ENCODE results near the gene TXNDC11.

TXNDC11 gene

GRCh38 chr16:11719171-11719570 is 23.5 kb downstream of the TXNDC11 start:
- no peak for DNase-seq (ENCODE audit: low spot score)

DNA sequence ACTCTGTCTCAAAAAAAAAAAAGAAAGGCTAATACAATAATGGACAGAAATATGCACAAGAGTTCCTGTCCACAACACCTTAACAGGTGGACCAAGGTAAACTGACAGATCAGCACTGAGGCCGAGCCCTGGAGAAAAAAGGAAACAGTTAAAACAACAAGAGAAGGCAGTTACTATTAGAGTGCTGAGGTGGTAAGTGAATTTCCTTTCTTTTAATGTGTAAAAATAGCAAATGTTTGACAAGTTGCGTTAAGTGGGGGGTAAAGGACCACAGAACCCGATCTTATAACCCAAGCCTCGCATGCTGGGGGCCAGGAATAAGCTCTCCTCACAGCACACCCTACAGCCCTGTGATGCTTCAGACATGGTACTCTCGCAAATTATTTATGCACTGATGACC is 24.8 kb downstream of the TXNDC11 start:
- DNase-seq (ENCODE audit: low spot score), result no peak

DNA sequence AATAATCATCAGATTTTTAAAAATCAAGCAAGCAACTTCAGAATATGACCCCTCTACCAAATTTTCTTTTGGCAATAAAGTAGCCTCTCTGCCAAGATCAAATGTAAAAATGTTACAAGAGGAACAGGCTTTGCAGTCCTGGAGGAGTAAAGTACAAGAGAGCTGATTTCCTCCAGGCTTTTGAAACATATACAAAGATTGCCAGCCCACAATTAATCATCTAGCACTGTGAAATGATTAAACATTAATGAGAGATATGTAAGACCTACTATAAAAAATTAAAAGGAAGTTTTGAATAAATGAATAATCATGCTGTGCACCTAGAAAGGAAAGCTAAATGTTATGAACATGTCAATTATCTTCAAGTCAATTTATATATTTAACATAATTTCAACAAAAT is 26.3 kb downstream of the TXNDC11 start:
- DNase-seq (ENCODE audit: low spot score), result no peak

DNA sequence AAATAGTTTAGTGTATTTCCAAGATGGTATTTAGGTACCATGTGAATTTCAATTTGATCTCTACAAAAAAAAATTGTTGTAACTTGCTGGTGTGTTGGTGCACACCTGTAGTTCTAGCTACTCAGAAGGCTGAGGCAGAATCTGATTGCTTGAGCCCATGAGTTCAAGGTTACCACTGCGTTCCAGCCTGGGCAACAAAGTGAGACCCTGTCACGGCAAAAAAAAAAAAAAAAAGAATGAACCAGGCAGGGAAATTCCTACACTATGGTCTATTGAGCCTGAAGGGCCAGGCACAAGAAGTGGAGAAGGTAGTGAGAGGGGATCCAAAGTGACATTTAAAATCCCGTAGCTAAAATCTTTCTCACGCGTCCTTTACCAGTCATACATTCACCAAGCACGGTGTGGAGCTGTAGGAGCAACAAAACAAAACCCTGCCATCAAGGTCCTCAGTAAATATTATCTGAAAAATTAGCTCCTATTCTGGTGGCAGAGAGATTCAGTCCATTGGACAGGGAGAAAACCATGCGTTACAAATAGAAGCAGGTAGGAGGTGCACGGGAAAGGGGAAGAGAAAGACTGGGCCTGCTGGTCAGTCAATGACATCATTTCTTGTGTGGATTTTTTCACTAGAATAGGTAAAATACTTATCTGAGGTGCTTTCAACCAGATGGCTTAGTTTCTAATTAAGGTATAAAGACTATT is 27.3 kb downstream of the TXNDC11 start:
- DNase-seq (ENCODE audit: low spot score), result no peak

DNA sequence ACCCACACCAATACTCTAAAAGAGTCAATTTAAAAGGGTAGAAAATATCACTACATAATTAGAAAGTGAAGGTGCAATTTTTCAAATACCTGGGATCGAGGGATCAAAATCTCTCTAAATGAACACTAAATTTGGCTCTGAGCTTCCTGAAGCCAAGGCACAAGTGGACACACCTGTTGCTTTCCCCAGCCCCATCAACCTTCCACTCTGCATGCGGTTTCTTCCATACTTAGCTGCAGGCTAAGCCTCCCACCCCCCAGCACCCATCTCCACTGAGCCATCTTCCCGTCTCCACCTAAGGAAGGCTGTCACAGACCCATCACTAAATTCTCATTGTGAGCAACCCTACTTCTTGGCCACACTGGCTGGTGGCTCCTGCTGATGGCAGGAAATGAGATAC is 30.5 kb downstream of the TXNDC11 start:
- no peak for DNase-seq (ENCODE audit: low spot score)

- no peak for DNase-seq (ENCODE audit: low spot score)
Measured at GRCh38 chr16:11711662-11712061, 31.0 kb downstream of the TXNDC11 start.

- no peak for DNase-seq (ENCODE audit: low spot score)
Measured at GRCh38 chr16:11708421-11708820, 34.2 kb downstream of the TXNDC11 start.

GRCh38 chr16:11707679-11708197 is 34.9 kb downstream of the TXNDC11 start:
- DNase-seq (ENCODE audit: low spot score), result no peak

- no peak for DNase-seq (ENCODE audit: low spot score)
Measured at GRCh38 chr16:11706180-11706742, 36.4 kb downstream of the TXNDC11 start.

DNA sequence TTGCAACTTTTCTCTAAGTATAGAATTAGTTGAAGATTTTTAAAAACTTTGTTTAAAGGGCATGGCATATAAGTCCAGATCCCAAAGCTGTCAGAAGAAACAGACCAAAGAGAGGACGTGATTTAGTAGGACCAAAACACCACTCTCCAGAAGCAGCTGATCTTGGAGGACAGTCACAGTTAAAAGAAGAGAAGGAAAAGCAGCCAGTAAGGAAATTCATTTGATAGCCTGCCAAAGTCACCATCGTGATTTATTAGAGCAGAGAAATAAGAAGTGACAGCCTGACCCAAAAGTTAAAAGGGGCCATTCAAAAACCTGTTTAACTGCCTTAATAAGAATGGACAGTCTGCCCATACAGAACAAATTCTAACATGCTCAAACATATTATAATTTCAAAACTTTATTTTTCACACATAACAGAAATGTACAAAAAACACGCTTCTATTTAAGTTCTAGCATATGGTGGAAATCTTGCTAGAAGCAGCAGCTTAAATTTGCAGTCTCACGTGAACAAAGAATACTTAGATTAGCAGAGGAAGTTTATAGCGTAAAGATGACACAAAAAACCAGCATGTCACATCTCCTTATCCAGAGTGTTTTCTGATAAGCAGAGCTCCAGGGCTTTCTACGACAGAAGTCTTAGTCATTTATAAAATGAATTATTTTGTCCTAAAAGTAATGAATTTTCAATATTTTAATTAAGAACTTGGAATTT is 37.2 kb downstream of the TXNDC11 start:
- peak; percentile 10 for DNase-seq (ENCODE audit: low spot score)

GRCh38 chr16:11700264-11701029 is 42.2 kb downstream of the TXNDC11 start:
- DNase-seq (ENCODE audit: low spot score), result no peak

- no peak for DNase-seq (ENCODE audit: low spot score)
Measured at GRCh38 chr16:11699234-11699894, 43.3 kb downstream of the TXNDC11 start.

- no peak for DNase-seq (ENCODE audit: low spot score)
Measured at GRCh38 chr16:11698271-11698689, 44.4 kb downstream of the TXNDC11 start.

DNA sequence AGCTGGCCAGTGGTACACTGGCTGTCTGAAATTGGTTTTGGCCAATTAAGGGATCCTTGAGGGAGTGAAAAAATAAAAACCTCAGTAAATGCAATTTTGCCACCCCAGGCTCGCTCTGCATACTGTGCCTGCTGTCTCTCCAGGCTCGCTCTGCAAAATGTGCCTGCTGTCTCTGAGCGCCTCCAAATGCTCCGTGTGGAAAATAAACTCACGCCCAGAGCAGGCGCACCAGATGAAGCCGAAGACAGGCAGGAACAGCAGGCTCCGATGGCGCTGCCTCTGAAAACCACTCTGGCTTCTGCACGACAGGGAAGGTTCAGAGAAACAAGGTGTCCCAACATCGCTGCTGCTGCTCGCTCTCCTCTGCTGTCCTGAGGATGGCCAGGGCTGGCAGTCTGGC is 45.3 kb downstream of the TXNDC11 start:
- no peak for DNase-seq (ENCODE audit: low spot score)

DNA sequence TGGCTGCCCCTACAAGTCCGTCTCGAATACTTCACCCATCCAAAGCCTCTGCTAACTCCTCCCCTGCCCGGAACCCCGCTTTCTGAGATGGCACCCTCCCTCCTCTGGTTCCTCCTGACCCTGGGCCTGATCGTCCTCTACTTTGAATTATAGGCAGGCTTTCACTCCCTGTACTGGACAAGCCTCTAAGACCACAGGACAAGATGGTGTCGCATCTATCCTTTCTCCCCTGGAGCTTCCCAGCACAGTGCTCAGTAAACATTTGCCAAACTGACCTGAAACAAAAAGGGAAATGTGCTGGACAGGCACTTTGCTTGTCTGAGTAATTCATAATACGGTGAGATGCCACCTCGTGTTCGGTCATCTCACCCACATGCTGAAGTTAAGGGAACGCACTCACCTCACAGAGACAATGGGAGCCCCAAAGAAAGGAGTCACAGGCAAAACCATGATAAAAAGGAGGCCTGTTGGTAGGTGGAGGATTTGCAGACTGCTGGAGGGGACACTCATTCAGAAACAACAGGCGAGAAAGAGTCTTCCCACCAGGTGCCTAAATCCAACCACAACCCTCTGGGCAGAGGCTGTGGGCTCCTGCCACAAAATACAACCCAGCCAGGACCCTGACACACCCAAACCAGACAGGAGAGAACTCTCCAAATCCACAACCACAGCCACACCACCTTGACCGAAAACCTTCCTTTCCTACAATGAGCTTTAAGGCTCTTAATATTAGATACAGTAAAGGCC is 46.2 kb downstream of the TXNDC11 start:
- DNase-seq (ENCODE audit: low spot score), result no peak

DNA sequence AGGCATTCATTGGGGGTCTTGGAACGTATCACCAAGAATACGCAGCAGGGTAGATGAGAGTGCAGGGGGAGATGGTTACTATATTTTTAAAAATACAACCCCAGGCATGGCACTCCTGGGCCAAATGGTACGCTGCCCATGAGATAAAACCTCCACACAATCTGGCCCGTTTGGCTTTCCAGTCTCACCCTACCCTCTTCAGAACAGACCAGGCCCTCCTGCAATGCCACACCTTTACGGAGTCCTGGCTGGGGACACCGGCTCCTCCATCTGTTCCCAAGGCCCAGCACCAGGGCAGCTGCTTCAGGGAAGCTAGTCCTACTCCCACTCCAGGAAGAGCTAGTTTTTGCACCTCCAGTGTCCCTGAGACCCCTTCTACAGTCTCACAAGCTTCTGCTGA is 50.0 kb downstream of the TXNDC11 start:
- no peak for DNase-seq (ENCODE audit: low spot score)

- DNase-seq (ENCODE audit: low spot score), result no peak
Measured at GRCh38 chr16:11692171-11692570, 50.5 kb downstream of the TXNDC11 start.

- DNase-seq (ENCODE audit: low spot score), result no peak
Measured at GRCh38 chr16:11691771-11692170, 50.9 kb downstream of the TXNDC11 start.

- DNase-seq (ENCODE audit: low spot score), result no peak
Measured at GRCh38 chr16:11691235-11691634, 51.4 kb downstream of the TXNDC11 start.

DNA sequence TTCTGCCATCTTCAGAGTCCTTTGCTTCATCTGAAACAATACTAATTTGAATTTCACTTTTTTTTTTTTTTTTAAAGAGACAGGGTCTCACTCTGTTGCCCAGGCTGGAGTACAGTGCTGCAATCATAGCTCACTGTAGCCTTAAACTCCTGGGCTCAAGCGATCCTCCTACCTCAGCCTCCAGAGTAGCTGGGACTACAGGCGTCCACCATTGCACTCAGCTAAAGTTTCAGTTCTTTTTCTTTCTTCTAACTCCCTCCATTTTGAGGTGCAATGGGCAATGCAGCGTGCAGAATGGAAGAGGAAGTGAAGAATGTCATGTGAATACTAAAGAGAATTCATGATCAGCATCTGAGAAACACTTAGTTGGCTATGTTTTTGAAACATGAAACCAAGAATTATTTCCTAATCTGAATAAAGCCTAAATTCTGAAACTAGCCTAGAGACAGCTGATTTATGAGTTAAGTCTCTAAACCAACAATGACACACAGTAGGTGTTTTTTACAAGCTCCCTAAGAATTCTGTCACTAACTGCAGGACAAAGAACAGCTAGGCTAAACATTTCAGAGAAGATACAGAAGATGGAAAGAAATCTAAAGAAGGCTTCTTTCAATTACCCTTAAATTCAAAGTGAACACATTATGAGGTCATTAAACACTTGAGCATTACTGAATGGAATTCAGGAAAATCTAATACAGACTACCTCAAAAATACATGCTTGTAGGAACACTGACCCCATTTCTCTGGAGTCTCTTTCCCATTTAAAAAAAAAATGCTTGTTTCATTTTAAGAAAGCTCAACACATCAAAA is 53.4 kb downstream of the TXNDC11 start:
- DNase-seq (ENCODE audit: low spot score), result no peak

Measured in hematopoietic multipotent progenitor cell treated with erythropoietin and hydrocortisone succinate and interleukin-3 and kit ligand, for 15 days (in vitro differentiated cells).